HepG2 (cell line): ENCODE results near the gene MXRA7. TPM values are rescaled to one million over a fixed set of nuclear protein-coding genes. Genes with fewer than 3 reads are reported as not detected.
A peak's percentile ranks its signal among the peaks of the same experiment; 100 is the strongest.

Experiments
- ATF1 ChIP-seq: IDR thresholded peaks from 2 replicates; pipeline ENCODE4 v1.6.1; 2016; ENCODE audit warnings: mild to moderate bottlenecking, control low read depth
- EED ChIP-seq: sonication (generic); formaldehyde crosslinking; IDR thresholded peaks from 2 replicates; pipeline ENCODE4 v1.5.0; 2020; ENCODE audit warnings: mild to moderate bottlenecking, missing genetic modification reagents
- PAX8 ChIP-seq: sonication (generic); formaldehyde crosslinking; IDR thresholded peaks from 2 replicates; pipeline ENCODE4 v1.8.0; 2022; ENCODE audit warnings: mild to moderate bottlenecking, missing genetic modification reagents, borderline replicate concordance
- PRPF4 ChIP-seq: fragments of 200-400 bp; formaldehyde crosslinking; IDR thresholded peaks from 2 replicates; pipeline ENCODE4 v1.6.1; 2016; ENCODE audit warnings: low read length, low read depth; ENCODE audit not compliant: poor library complexity, severe bottlenecking
- REXO4 ChIP-seq: sonication (generic); formaldehyde crosslinking; IDR thresholded peaks from 2 replicates; pipeline ENCODE4 v1.8.0; 2022; ENCODE audit warnings: missing genetic modification reagents, mild to moderate bottlenecking, borderline replicate concordance
- SMAD3 ChIP-seq: sonication (generic); formaldehyde crosslinking; IDR thresholded peaks from 2 replicates; pipeline ENCODE4 v1.4.0; 2020; ENCODE audit warnings: missing genetic modification reagents
- SOX5 ChIP-seq: IDR thresholded peaks from 2 replicates; pipeline ENCODE4 v1.6.1; 2016; ENCODE audit warnings: borderline replicate concordance
- TCF12 ChIP-seq, 2 experiments: fragments of 450-650 bp in 1 of 2; sonication (generic) in 1 of 2; formaldehyde crosslinking in 1 of 2; IDR thresholded peaks; 2 replicates each; pipeline versions ENCODE4 v1.6.1 to v1.8.0; 2017 to 2022; ENCODE audit warnings: antibody characterized with exemption in 1 of 2, mild to moderate bottlenecking in 1 of 2, missing genetic modification reagents in 1 of 2, moderate library complexity in 1 of 2
- ZBTB7B ChIP-seq: sonication (generic); formaldehyde crosslinking; IDR thresholded peaks from 2 replicates; pipeline ENCODE4 v1.4.0; 2020; ENCODE audit warnings: missing genetic modification reagents
- ZBTB8A ChIP-seq: sonication (generic); formaldehyde crosslinking; IDR thresholded peaks from 2 replicates; pipeline ENCODE4 v1.4.0; 2020; ENCODE audit warnings: mild to moderate bottlenecking, low read depth, missing genetic modification reagents, borderline replicate concordance
- ZNF251 ChIP-seq: sonication (generic); formaldehyde crosslinking; IDR thresholded peaks from 2 replicates; pipeline ENCODE4 v1.9.0; 2021; ENCODE audit warnings: mild to moderate bottlenecking, missing genetic modification reagents
- ZNF451 ChIP-seq: sonication (generic); formaldehyde crosslinking; IDR thresholded peaks from 2 replicates; pipeline ENCODE4 v1.5.0; 2020; ENCODE audit warnings: mild to moderate bottlenecking, missing genetic modification reagents
- ZNF564 ChIP-seq: sonication (generic); formaldehyde crosslinking; IDR thresholded peaks from 2 replicates; pipeline ENCODE4 v1.8.1; 2023; ENCODE audit warnings: mild to moderate bottlenecking, missing genetic modification reagents
- ZNF747 ChIP-seq: sonication (generic); formaldehyde crosslinking; IDR thresholded peaks from 2 replicates; pipeline ENCODE4 v1.8.1; 2023; ENCODE audit warnings: missing genetic modification reagents, mild to moderate bottlenecking, borderline replicate concordance
- polyA plus RNA-seq, 8 experiments: library from polyadenylated mRNA; depleted of rRNA in 3 of 8; stranded (reverse) in 7 of 8; unstranded in 1 of 8; fragments of >200 nt; fragmentation: Illumina TruSeq in 4 of 8; extraction: Trizol in 4 of 8; gene quantifications; 2 replicates each; pipeline versions ENCODE4 v1.2.1 to v1.2.3, GENCODE V29; 2011 to 2016; ENCODE audit warnings: low read depth in 4 of 8, missing spikeins in 1 of 8, mixed read lengths in 1 of 8; ENCODE audit not compliant: insufficient read depth in 1 of 8
- total RNA-seq, 5 experiments: library from RNA; depleted of rRNA; stranded (reverse); fragments of >200 nt; fragmentation: Illumina TruSeq; extraction: Trizol; gene quantifications; 2 replicates each; pipeline ENCODE4 v1.2.3, GENCODE V29; 2016; ENCODE audit warnings: low read depth in 1 of 5
- TF ChIP-seq, protein P1 (sequence below): sonication (generic); formaldehyde crosslinking; IDR thresholded peaks from 2 replicates; pipeline ENCODE4 v1.4.0; 2020; ENCODE audit warnings: missing genetic modification reagents, borderline replicate concordance
- TF ChIP-seq, protein P2 (sequence below): IDR thresholded peaks from 2 replicates; pipeline ENCODE4 v1.6.1; 2016
- TF ChIP-seq, protein P3 (sequence below): sonication (generic); formaldehyde crosslinking; IDR thresholded peaks from 2 replicates; pipeline ENCODE4 v1.5.0; 2020; ENCODE audit warnings: mild to moderate bottlenecking, missing genetic modification reagents
- TF ChIP-seq, protein P4 (sequence below): sonication (generic); formaldehyde crosslinking; IDR thresholded peaks from 2 replicates; pipeline ENCODE4 v1.4.0; 2020; ENCODE audit warnings: missing genetic modification reagents

MXRA7 gene
- total and polyA plus RNA-seq, 2 of the 13 experiments (the other 11 are each of a cell fraction or from before 2014, with no cell fraction given): 44.8 to 112 TPM

DNA sequence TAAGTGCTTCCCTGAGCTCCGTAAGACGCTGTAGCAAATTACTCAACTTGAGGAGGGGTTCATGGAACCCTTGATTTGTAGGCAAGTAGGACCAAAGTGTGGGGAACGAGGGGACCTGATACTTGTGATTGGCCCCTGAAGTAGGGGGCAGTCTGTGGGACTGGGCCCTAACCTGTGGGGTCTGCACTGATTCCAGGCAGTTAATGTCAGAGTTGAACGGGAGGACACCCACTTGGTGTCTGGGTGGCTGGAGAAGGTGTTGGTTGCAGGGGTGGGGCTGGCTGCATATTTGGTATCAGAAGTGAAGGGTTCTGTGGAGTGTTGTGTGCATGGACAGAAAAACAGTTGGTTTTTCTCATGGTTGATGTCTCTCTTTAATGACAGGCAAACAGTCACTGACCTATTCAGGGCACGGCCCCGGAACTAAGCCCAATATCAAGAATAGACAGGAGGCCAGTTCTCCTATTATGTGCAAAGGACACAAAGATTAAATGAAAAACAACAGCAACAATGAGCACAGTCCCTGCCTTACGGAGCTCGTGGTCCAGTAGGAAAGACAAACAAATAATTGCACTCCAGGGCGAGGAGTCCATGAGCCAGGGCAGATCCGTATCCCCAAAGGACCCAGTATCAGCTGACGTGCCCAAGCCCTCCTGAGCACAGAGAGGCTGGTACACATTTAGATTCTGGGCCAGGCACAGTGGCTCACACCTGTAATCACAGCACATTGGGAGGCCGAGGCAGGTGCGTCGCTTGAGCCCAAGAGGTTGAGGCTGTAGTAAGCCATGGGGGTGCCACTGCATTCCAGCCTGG, 19.2 kb downstream of the MXRA7 start (continued):
- TF ChIP-seq PAX8: no peak
- peak; percentile 83; the same call in 1 of the 2 replicates for TF ChIP-seq ZNF451
- TF ChIP-seq ZNF251 (CRISPR knock-in tag): no peak
- no peak for TF ChIP-seq TCF12 (IDR thresholded peaks at IDR 0.05)
- no peak; the same call in none of the 2 replicates for TF ChIP-seq TCF12 (CRISPR knock-in tag; IDR thresholded peaks at IDR 0.05)
- no peak for TF ChIP-seq ZBTB8A (CRISPR knock-in tag)
- TF ChIP-seq, protein P1, sequence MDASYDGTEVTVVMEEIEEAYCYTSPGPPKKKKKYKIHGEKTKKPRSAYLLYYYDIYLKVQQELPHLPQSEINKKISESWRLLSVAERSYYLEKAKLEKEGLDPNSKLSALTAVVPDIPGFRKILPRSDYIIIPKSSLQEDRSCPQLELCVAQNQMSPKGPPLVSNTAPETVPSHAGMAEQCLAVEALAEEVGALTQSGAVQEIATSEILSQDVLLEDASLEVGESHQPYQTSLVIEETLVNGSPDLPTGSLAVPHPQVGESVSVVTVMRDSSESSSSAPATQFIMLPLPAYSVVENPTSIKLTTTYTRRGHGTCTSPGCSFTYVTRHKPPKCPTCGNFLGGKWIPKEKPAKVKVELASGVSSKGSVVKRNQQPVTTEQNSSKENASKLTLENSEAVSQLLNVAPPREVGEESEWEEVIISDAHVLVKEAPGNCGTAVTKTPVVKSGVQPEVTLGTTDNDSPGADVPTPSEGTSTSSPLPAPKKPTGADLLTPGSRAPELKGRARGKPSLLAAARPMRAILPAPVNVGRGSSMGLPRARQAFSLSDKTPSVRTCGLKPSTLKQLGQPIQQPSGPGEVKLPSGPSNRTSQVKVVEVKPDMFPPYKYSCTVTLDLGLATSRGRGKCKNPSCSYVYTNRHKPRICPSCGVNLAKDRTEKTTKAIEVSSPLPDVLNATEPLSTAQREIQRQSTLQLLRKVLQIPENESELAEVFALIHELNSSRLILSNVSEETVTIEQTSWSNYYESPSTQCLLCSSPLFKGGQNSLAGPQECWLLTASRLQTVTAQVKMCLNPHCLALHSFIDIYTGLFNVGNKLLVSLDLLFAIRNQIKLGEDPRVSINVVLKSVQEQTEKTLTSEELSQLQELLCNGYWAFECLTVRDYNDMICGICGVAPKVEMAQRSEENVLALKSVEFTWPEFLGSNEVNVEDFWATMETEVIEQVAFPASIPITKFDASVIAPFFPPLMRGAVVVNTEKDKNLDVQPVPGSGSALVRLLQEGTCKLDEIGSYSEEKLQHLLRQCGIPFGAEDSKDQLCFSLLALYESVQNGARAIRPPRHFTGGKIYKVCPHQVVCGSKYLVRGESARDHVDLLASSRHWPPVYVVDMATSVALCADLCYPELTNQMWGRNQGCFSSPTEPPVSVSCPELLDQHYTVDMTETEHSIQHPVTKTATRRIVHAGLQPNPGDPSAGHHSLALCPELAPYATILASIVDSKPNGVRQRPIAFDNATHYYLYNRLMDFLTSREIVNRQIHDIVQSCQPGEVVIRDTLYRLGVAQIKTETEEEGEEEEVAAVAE (CRISPR knock-in tag): no peak
- TF ChIP-seq SOX5: peak; percentile 99
- no peak for TF ChIP-seq SMAD3 (CRISPR knock-in tag)
- TF ChIP-seq REXO4 (CRISPR knock-in tag): no peak
- TF ChIP-seq EED (CRISPR knock-in tag): no peak
- no peak for TF ChIP-seq ZNF564 (CRISPR knock-in tag)
- TF ChIP-seq, protein P2, sequence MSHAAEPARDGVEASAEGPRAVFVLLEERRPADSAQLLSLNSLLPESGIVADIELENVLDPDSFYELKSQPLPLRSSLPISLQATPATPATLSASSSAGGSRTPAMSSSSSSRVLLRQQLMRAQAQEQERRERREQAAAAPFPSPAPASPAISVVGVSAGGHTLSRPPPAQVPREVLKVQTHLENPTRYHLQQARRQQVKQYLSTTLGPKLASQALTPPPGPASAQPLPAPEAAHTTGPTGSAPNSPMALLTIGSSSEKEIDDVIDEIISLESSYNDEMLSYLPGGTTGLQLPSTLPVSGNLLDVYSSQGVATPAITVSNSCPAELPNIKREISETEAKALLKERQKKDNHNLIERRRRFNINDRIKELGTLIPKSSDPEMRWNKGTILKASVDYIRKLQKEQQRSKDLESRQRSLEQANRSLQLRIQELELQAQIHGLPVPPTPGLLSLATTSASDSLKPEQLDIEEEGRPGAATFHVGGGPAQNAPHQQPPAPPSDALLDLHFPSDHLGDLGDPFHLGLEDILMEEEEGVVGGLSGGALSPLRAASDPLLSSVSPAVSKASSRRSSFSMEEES: peak; percentile 95
- TF ChIP-seq, protein P3, sequence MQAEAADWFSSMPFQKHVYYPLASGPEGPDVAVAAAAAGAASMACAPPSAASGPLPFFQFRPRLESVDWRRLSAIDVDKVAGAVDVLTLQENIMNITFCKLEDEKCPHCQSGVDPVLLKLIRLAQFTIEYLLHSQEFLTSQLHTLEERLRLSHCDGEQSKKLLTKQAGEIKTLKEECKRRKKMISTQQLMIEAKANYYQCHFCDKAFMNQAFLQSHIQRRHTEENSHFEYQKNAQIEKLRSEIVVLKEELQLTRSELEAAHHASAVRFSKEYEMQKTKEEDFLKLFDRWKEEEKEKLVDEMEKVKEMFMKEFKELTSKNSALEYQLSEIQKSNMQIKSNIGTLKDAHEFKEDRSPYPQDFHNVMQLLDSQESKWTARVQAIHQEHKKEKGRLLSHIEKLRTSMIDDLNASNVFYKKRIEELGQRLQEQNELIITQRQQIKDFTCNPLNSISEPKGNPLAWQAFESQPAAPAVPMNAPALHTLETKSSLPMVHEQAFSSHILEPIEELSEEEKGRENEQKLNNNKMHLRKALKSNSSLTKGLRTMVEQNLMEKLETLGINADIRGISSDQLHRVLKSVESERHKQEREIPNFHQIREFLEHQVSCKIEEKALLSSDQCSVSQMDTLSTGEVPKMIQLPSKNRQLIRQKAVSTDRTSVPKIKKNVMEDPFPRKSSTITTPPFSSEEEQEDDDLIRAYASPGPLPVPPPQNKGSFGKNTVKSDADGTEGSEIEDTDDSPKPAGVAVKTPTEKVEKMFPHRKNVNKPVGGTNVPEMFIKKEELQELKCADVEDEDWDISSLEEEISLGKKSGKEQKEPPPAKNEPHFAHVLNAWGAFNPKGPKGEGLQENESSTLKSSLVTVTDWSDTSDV: no peak
- TF ChIP-seq, protein P4, sequence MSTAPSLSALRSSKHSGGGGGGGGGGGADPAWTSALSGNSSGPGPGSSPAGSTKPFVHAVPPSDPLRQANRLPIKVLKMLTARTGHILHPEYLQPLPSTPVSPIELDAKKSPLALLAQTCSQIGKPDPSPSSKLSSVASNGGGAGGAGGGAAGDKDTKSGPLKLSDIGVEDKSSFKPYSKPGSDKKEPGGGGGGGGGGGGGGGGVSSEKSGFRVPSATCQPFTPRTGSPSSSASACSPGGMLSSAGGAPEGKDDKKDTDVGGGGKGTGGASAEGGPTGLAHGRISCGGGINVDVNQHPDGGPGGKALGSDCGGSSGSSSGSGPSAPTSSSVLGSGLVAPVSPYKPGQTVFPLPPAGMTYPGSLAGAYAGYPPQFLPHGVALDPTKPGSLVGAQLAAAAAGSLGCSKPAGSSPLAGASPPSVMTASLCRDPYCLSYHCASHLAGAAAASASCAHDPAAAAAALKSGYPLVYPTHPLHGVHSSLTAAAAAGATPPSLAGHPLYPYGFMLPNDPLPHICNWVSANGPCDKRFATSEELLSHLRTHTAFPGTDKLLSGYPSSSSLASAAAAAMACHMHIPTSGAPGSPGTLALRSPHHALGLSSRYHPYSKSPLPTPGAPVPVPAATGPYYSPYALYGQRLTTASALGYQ (CRISPR knock-in tag): no peak; the same call in 1 of the 2 replicates
- peak; percentile 62; the same call in 1 of the 2 replicates for TF ChIP-seq ZBTB7B
- TF ChIP-seq PRPF4: no peak
- peak; percentile 81 for TF ChIP-seq ZNF747 (CRISPR knock-in tag)
- TF ChIP-seq ATF1 (CRISPR knock-in tag): no peak
